ENCODE measurements around the gene OR4K17. TPM values are rescaled to one million over a fixed set of nuclear protein-coding genes. Genes with fewer than 3 reads are reported as not detected.
"Not testable (repeated sequence)": the region's sequence is repeated elsewhere in the genome, so short reads cannot be mapped to it uniquely, and the experiment has no call there.

Gene OR4K17
- total RNA-seq, 1 donor from 2014 or later = not detected

DNA sequence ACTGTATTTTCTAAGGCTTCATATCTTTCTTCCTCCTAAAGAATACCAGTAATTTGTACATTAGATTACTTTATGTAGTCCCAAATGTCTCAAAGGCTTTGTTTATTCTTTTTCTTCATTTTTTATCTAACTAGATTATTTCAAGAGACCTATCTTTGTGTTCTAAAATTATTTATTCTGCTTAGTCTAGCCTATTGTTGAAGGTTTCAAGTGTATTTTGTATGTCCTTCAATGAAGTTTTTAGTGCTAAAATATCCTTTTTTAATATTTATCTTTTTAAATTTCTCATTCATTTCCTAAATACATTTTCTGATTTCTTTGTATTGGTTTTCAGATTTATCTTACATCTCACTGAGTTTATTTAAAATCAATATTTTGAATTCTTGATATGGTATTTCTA is 53.9 kb downstream of the OR4K17 start:
- no peak overlapping the region for H3K27ac Mint-ChIP-seq
- no peaks in the 10 kb centered on the region for H3K36me3 Mint-ChIP-seq (ENCODE audit: insufficient read depth)
- TF ChIP-seq, protein P1, sequence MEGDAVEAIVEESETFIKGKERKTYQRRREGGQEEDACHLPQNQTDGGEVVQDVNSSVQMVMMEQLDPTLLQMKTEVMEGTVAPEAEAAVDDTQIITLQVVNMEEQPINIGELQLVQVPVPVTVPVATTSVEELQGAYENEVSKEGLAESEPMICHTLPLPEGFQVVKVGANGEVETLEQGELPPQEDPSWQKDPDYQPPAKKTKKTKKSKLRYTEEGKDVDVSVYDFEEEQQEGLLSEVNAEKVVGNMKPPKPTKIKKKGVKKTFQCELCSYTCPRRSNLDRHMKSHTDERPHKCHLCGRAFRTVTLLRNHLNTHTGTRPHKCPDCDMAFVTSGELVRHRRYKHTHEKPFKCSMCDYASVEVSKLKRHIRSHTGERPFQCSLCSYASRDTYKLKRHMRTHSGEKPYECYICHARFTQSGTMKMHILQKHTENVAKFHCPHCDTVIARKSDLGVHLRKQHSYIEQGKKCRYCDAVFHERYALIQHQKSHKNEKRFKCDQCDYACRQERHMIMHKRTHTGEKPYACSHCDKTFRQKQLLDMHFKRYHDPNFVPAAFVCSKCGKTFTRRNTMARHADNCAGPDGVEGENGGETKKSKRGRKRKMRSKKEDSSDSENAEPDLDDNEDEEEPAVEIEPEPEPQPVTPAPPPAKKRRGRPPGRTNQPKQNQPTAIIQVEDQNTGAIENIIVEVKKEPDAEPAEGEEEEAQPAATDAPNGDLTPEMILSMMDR (IDR thresholded peaks at IDR 0.05; ENCODE audit: unreplicated experiment) = no peak
- DNase-seq (ENCODE audit: low spot score, unreplicated experiment) = no peak
- H3K4me3 Mint-ChIP-seq (ENCODE audit: low read depth) = no peak overlapping the region
- no peaks in the 10 kb centered on the region for H3K4me1 Mint-ChIP-seq (ENCODE audit: low read depth)
- peaks cover 59% of the 10 kb centered on the region for H3K9me3 Mint-ChIP-seq (ENCODE audit: low read depth)
- H3K27me3 Mint-ChIP-seq = no peaks in the 10 kb centered on the region

DNA sequence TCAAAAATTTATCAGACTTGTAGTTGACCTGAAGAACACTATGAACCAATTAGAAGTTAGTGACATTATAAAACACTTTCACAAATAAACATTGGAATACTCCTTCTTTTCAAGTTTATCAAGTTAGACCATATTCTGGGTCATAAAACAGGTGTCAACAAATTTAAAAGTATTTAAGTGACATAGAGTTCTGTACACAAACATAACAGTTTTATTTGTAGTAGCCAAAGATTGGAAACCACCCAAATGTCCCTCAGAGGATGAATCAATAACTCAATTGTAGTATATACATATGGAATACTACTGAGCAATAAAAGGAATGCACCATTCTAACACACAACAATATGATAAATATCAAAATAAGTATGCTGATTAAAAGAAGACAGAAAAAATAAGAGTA is 56.6 kb downstream of the OR4K17 start:
- H3K27ac Mint-ChIP-seq = no peak overlapping the region
- DNase-seq (ENCODE audit: low spot score, unreplicated experiment) = no peak
- no peaks in the 10 kb centered on the region for H3K27me3 Mint-ChIP-seq
- TF ChIP-seq, protein P1 (IDR thresholded peaks at IDR 0.05; ENCODE audit: unreplicated experiment) = no peak
- no peak overlapping the region for H3K4me3 Mint-ChIP-seq (ENCODE audit: low read depth)
- no peaks in the 10 kb centered on the region for H3K4me1 Mint-ChIP-seq (ENCODE audit: low read depth)
- H3K36me3 Mint-ChIP-seq (ENCODE audit: insufficient read depth) = no peaks in the 10 kb centered on the region
- H3K9me3 Mint-ChIP-seq (ENCODE audit: low read depth) = peaks cover 47% of the 10 kb centered on the region

DNA sequence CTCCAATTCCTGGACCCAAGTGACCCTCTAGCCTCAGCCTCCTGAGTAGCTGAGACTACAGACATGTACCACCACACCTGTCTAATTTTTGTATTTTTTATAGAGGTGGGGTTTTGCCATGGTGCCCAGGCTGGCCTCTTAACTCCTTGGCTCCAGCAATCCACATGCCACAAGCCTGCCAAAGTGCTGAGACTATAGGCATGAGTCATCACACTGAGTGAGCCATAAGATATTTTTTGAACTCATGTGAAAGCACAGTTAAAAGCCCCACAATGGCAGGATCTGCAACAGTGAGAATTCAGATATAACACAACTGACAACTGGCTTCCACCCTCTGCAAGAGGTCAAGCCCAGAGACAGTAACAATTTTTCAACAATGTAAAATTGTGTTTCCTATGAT is 59.3 kb downstream of the OR4K17 start:
- H3K27ac Mint-ChIP-seq; H3K4me3 Mint-ChIP-seq (ENCODE audit: low read depth); H3K27me3 Mint-ChIP-seq; H3K36me3 Mint-ChIP-seq (ENCODE audit: insufficient read depth); DNase-seq (ENCODE audit: low spot score, unreplicated experiment); H3K4me1 Mint-ChIP-seq (ENCODE audit: low read depth): not testable (repeated sequence)
- peaks cover 33% of the 10 kb centered on the region for H3K9me3 Mint-ChIP-seq (ENCODE audit: low read depth)

Other genes with a start within 250 kb of the OR4K17 start
- not detected in 2 replicates for gene OR4K2, start 235.6 kb upstream of the OR4K17 start, total RNA-seq
- gene OR4K5, start 190.1 kb upstream of the OR4K17 start, total RNA-seq = not detected in 2 replicates
- gene OR4K1, start 179.8 kb upstream of the OR4K17 start, total RNA-seq = not detected in 2 replicates
- not detected in 2 replicates for gene OR4K15, start 135.1 kb upstream of the OR4K17 start, total RNA-seq
- not detected in 2 replicates for gene OR4Q2, start 108.6 kb upstream of the OR4K17 start, total RNA-seq
- not detected in 2 replicates for gene OR4K14, start 91.4 kb upstream of the OR4K17 start, total RNA-seq
- not detected in 2 replicates for gene OR4K13, start 74.7 kb upstream of the OR4K17 start, total RNA-seq
- not detected in 2 replicates for gene OR4L1, start 50.7 kb upstream of the OR4K17 start, total RNA-seq
- not detected in 2 replicates for gene OR4N5, start 28.1 kb downstream of the OR4K17 start, total RNA-seq
- not detected in 2 replicates for gene OR11G2, start 80.2 kb downstream of the OR4K17 start, total RNA-seq
- not detected in 2 replicates for gene OR11H6, start 113.0 kb downstream of the OR4K17 start, total RNA-seq
- gene OR11H7, start 118.2 kb downstream of the OR4K17 start, total RNA-seq = not detected in 2 replicates
- not detected in 2 replicates for gene OR11H4, start 128.5 kb downstream of the OR4K17 start, total RNA-seq
- 29.4 and 30.0 TPM in 2 replicates for gene TTC5, start 195.2 kb downstream of the OR4K17 start, total RNA-seq
- gene CCNB1IP1, start 222.5 kb downstream of the OR4K17 start, total RNA-seq = 112 and 122 TPM in 2 replicates
- 32.2 and 35.6 TPM in 2 replicates for gene PARP2, start 232.9 kb downstream of the OR4K17 start, total RNA-seq